OCI-LY3 (cell line): Measurements from ENCODE around the gene EXOC4.

Source experiments
- H2AFZ ChIP-seq: fragments of 200-600, 300-600 bp; shearing (Covaris generic); 2 replicates; pipeline ENCODE4 v1.6.0; 2014; ENCODE audit warnings: antibody characterized with exemption, low read depth, low read length
- H3K27ac ChIP-seq: fragments of 200-600, 300-600 bp; sonication (generic); 2 replicates; pipeline ENCODE4 v1.5.1; 2014; ENCODE audit warnings: mild to moderate bottlenecking, low read length, moderate library complexity, mixed read lengths
- H3K27me3 ChIP-seq: fragments of 200-600, 300-600 bp; sonication (generic); 2 replicates; pipeline ENCODE4 v1.6.1; 2014; ENCODE audit warnings: low read depth, low read length, mixed read lengths
- H3K36me3 ChIP-seq: fragments of 200-600, 300-600 bp; sonication (generic); replicated peaks from 2 replicates; pipeline ENCODE3; 2014; ENCODE audit warnings: low read depth, low read length, mixed read lengths
- H3K4me1 ChIP-seq: fragments of 300-600, 200-600 bp; sonication (generic); 2 replicates; pipeline ENCODE4 v1.6.1; 2014; ENCODE audit warnings: low read length, mixed read lengths
- H3K4me2 ChIP-seq: fragments of 200-600, 300-600 bp; sonication (generic); 2 replicates; pipeline ENCODE4 v1.6.1; 2014; ENCODE audit warnings: low read length, mixed read lengths
- H3K4me3 ChIP-seq: fragments of 300-600, 200-600 bp; sonication (generic); 2 replicates; pipeline ENCODE4 v1.5.1; 2014; ENCODE audit warnings: antibody characterized with exemption, mild to moderate bottlenecking, low read length, moderate library complexity
- H3K79me2 ChIP-seq: fragments of 300-600, 200-600 bp; shearing (Covaris generic); 2 replicates; pipeline ENCODE4 v1.6.1; 2014; ENCODE audit warnings: mild to moderate bottlenecking, low read length, mixed read lengths
- H3K9ac ChIP-seq: fragments of 300-600, 200-600 bp; shearing (Covaris generic); 2 replicates; pipeline ENCODE4 v1.6.0; 2014; ENCODE audit warnings: mild to moderate bottlenecking, low read length, moderate library complexity
- H3K9me3 ChIP-seq: fragments of 200-600, 300-600 bp; shearing (Covaris generic); 2 replicates; pipeline ENCODE4 v1.6.1; 2014; ENCODE audit warnings: low read length, mixed read lengths; ENCODE audit not compliant: insufficient read depth
- H4K20me1 ChIP-seq: fragments of 200-600, 300-600 bp; sonication (generic); 2 replicates; pipeline ENCODE4 v1.6.1; 2016; ENCODE audit warnings: low read length, mixed read lengths; ENCODE audit not compliant: insufficient read depth
- EZH2phosphoT487 ChIP-seq: fragments of 200-600 bp; shearing (Covaris generic); IDR thresholded peaks from 2 replicates; pipeline ENCODE4 v1.6.1; 2018; ENCODE audit warnings: antibody characterized with exemption, mixed run types, low read depth
- TF ChIP-seq, protein P1 (sequence below): fragments of 200-600, 300-600 bp; sonication (generic); IDR thresholded peaks from 2 replicates; pipeline ENCODE4 v1.5.1; 2014; ENCODE audit warnings: antibody characterized with exemption, low read length, low read depth

The EXOC4 gene

DNA sequence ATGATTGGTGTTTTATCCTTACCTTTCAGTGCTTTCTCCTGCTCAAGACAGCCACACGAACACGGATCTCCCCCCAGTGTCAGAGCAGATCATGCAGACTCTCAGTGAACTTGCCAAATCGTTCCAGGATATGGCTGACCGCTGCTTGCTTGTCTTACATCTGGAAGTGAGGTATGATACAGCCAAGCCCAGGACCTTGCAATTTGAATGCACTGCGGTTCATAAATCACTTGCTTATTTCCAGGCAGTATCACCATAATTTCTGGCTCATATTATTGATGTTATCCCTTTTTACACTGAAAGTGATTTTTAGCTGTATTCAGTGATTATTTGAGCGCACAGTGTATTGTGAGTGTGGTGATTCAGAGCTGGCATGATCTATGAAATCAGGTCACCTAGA is 744.6 kb downstream of the EXOC4 start:
- Histone ChIP-seq H3K4me3 (no peak overlapping the region), H2AFZ (no peak overlapping the region), H3K27ac (no peak overlapping the region), H3K4me2 (no peak overlapping the region), H3K79me2 (no peaks in the 10 kb centered on the region), H3K4me1 (no peaks in the 10 kb centered on the region), H3K9ac (no peak overlapping the region), H3K9me3 (no peaks in the 10 kb centered on the region), H3K36me3 (no peaks in the 10 kb centered on the region), H4K20me1 (no peaks in the 10 kb centered on the region), H3K27me3 (no peaks in the 10 kb centered on the region)
- TF ChIP-seq, protein P1, sequence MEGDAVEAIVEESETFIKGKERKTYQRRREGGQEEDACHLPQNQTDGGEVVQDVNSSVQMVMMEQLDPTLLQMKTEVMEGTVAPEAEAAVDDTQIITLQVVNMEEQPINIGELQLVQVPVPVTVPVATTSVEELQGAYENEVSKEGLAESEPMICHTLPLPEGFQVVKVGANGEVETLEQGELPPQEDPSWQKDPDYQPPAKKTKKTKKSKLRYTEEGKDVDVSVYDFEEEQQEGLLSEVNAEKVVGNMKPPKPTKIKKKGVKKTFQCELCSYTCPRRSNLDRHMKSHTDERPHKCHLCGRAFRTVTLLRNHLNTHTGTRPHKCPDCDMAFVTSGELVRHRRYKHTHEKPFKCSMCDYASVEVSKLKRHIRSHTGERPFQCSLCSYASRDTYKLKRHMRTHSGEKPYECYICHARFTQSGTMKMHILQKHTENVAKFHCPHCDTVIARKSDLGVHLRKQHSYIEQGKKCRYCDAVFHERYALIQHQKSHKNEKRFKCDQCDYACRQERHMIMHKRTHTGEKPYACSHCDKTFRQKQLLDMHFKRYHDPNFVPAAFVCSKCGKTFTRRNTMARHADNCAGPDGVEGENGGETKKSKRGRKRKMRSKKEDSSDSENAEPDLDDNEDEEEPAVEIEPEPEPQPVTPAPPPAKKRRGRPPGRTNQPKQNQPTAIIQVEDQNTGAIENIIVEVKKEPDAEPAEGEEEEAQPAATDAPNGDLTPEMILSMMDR = no peak
- TF ChIP-seq EZH2phosphoT487 = no peak

DNA sequence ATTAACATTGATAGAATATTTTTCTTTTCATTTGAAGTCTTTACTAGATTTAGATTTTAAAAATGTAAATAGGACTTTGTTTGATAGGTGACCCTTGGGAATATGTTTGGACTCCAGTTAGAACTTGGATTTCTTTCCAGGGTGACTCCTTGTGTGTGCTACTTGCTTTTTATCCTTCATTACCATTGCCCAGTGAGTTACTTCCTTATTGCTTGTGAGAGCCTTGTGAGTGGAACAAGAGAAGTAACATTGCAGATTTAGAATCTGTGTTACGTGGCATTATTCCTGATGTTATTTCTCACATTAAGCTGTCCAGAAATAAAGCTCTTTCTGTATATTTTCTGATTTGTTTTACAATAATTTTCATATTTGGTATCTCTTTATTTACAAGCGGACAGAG is 746.3 kb downstream of the EXOC4 start:
- no peaks in the 10 kb centered on the region for H3K4me1 ChIP-seq
- H3K27ac ChIP-seq = no peak overlapping the region
- no peak overlapping the region for H3K4me2 ChIP-seq
- no peaks in the 10 kb centered on the region for H3K79me2 ChIP-seq
- H3K36me3 ChIP-seq = no peaks in the 10 kb centered on the region
- no peaks in the 10 kb centered on the region for H3K9me3 ChIP-seq
- TF ChIP-seq EZH2phosphoT487 = no peak
- TF ChIP-seq, protein P1 = no peak
- H4K20me1 ChIP-seq = no peaks in the 10 kb centered on the region
- H3K27me3 ChIP-seq = no peaks in the 10 kb centered on the region
- no peak overlapping the region for H3K4me3 ChIP-seq
- no peak overlapping the region for H2AFZ ChIP-seq
- no peak overlapping the region for H3K9ac ChIP-seq

DNA sequence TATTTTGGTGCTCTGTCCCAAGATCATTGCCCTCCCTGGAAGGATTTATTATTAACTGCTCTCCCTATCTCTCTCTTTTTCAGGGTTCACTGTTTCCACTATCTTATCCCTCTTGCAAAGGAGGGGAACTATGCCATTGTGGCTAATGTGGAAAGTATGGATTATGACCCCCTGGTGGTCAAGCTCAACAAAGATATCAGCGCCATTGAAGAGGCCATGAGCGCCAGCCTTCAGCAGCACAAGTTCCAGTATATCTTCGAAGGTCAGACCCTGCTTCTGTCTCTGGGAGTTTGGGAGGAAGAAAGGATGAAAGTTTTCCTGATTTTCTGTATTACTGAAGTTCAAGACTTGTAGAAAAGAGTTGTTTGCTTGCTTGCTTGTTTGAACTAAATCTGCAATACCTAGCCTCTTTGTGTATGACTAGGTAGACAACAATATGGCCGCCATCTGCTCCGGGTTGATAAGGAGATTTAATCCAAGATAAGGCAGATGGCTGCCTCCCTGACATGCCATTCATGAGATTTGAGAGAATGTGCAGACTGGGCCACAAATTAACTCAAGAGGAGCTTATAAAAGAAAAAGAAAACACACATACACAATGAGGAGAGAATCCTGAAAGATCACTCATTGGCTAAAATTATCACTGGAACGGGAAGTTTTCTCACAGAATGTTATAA is 752.1 kb downstream of the EXOC4 start:
- no peaks in the 10 kb centered on the region for H3K27me3 ChIP-seq
- no peak for TF ChIP-seq EZH2phosphoT487
- H3K9ac ChIP-seq = no peak overlapping the region
- no peak overlapping the region for H3K4me3 ChIP-seq
- no peaks in the 10 kb centered on the region for H3K9me3 ChIP-seq
- no peak overlapping the region for H3K27ac ChIP-seq
- H3K36me3 ChIP-seq = no peaks in the 10 kb centered on the region
- H3K4me2 ChIP-seq = no peak overlapping the region
- H4K20me1 ChIP-seq = no peaks in the 10 kb centered on the region
- no peaks in the 10 kb centered on the region for H3K4me1 ChIP-seq
- H3K79me2 ChIP-seq = no peaks in the 10 kb centered on the region
- no peak overlapping the region for H2AFZ ChIP-seq

DNA sequence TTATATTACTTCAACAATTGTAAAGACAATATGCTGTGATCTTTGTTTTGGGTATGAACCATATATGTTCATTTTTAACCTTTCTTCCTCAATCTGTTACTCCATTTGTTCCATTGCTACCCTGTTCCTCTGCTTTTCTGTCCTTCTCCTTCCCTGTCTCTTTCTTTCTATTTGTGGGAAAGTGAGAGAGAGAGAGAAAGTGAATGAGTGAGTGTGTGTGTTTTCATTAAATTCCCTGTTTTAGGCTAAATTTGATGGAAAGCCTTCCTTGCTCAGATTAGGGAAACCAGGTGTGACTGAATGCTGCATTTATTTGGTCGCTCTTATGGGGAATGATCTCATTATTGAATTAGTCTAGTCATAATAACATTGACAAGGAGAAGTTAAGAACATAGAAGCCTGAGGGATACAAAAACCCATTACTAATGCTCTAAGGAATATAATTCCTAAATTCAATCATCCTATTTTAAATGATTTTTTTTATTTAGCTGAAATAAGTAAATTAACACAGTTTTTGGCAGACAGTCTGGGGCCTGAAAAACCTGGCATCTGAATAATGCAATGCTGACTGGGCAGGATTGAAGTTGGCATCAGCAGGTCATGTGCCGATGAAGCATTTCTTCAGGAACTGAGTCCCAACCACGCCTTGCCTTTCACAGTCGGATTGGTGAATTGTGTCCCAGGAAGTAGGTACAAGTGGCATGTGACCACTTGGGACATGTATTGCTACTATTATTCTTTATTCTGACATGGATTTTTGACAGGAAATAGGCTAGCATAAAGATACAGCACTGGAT is 756.6 kb downstream of the EXOC4 start:
- Histone ChIP-seq H4K20me1 (no peaks in the 10 kb centered on the region), H3K4me1 (no peaks in the 10 kb centered on the region), H3K9ac (no peak overlapping the region), H3K4me2 (no peak overlapping the region), H2AFZ (no peak overlapping the region), H3K36me3 (no peaks in the 10 kb centered on the region), H3K79me2 (no peaks in the 10 kb centered on the region), H3K9me3 (no peaks in the 10 kb centered on the region), H3K4me3 (no peak overlapping the region), H3K27me3 (no peaks in the 10 kb centered on the region), H3K27ac (no peak overlapping the region)
- no peak for TF ChIP-seq EZH2phosphoT487
- TF ChIP-seq, protein P1 = no peak
